Stimulated activated CD4-positive, alpha-beta T cell treated with anti-CD3 and anti-CD28 coated beads, TNF-alpha, amount 100 ng/mL, for 4 hours (primary cell): Measurements from ENCODE around the gene TARBP2.

ENCODE experiments used
- DNase-seq, 3 experiments: peaks; one replicate each; pipeline ENCODE4 v3.0.0-alpha.2; 2020; ENCODE audit warnings: low read depth in 3 of 3

The TARBP2 gene

DNA sequence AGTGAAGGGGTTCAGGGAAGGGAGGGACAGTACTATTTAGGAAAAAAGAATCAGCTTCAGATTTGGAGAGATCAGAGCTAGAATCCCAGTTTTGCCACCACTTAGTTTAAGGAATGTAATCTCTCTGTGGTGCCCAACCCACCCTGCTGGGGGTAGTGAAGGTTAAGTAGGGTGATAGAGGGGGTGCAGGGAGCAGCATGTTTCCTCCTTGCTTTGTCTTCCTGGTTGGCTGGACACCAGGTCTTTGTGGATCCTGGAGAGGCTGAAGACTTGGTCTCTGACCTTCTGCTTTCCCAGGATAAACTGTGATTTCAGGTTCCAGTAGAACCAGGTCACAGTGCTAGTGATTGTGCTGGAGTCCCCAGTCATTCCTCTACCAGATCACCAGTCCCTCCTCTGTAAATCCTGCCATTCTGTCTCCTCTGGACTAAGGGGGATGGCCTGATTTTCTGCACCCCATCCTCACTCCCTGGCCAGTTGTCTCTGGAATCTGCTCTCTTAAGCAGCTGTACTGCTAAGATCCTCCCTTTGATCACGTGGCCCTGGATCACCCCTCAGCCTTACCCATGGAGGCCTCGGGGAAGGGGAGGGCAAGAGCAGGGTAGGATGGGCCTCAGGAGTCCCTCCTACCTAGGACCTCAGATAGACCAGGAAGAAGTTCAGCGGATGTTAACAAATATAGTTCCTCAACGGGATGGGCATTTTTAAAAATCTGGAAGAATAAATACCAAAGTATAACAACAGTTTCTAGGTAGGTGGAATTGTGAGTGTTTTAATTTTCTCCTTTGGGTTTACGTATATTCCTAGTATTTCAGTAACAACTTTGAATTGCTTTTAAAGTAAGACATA is 5.0 kb upstream of the TARBP2 start:
- no peak for DNase-seq

DNA sequence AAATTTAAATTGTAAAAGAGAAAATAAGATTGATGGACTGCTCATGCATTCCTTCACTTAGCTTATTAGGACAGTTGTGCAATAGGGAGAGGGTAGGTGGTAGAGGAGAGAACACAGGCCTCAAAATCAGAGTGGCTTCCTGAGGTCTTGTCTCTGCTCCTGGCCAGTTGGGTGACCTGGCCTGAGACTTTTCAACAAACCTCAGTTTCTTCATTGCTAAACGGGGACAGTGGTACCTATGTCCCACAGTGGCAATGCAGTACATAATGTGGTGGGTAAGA is 4.4 kb upstream of the TARBP2 start:
- DNase-seq, result no peak

DNA sequence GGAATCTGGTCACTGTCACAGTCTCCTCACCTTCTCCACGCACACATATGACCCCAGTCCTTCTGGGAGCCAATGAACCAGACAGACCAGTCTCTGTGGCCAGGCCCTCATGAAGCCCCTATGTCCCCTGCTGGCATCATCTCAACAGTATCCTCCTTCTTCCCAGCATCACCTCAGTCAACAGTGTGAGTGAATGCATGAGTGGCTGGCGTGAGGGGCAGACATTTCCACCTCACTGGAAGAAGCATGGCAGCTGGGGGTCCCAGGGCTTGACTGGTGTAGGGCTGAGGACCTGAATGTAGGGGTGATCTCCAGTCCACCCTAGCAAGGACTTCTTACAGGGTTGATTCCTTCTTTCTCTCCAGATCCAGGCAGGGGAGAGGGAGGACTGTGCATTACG is 3.6 kb upstream of the TARBP2 start:
- DNase-seq, result no peak

DNA sequence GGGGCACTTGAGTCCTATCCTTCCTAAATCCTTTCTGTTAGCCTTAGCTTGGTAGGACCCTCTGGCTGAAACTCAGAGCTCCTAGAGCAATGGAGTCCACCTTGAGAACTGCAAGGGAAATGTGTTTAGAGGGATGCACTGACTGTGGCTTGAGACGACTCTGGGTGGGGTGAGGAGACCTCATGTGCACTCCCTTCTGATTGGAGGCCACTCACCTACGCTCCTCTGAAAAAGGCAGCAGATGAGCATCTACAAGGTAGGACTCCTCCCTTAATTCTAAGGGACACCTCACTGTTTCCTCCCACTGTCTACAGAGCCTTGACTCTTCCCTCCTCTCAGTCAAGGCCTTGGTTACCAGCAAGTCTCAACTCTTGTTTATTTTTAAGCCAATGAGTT is 2.9 kb upstream of the TARBP2 start:
- DNase-seq, result no peak

DNA sequence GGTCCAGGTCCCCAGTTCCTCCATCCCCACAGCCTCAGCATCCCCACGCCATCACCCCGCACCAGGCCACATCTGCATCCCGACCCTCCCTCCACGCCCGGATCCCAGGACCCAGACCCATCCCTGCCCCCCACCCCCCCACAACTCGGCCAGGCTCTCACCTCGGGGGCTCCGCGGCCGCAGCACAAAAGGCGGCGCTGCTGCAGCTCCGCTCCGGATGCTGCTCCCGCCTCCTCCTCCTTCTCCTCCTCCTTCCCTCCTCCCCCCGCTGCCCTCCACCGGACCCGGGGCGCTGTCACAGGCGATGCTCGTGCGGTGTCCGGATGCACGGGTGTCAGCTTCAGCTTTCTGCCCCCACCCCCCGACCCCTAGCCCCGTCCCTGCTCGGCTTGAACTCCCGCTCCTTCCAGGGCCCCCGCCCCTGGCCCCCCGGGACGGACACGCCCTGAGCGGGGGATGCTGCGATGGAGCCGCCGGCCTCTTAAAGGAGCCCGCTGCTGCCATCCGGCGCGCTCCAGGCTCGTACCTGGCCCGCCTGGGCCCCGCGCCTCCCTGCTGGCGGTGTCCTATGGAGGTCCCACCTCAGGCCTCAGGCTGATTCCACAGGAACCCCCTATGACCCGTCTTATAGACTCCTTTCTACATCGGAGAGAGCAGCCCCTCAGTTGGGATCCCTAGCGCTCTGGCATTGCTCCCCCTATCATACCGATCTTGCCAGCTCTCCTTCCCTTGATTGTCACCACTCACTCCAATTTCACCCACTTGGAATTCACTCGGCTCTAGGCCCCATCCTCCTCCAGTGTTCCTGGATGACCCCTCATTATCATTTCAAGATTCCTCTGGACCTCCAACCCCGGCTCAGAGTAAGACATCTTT is 1.6 kb upstream of the TARBP2 start, which contains the start of gene MAP3K12:
Gene MAP3K12, minus strand, starts transcription at position 193 of the 876 bp plus-strand sequence. CDS start 12,067 bp downstream, outside the sequence.
- DNase-seq, result peak; percentile 25 to 40 (median 34)

DNA sequence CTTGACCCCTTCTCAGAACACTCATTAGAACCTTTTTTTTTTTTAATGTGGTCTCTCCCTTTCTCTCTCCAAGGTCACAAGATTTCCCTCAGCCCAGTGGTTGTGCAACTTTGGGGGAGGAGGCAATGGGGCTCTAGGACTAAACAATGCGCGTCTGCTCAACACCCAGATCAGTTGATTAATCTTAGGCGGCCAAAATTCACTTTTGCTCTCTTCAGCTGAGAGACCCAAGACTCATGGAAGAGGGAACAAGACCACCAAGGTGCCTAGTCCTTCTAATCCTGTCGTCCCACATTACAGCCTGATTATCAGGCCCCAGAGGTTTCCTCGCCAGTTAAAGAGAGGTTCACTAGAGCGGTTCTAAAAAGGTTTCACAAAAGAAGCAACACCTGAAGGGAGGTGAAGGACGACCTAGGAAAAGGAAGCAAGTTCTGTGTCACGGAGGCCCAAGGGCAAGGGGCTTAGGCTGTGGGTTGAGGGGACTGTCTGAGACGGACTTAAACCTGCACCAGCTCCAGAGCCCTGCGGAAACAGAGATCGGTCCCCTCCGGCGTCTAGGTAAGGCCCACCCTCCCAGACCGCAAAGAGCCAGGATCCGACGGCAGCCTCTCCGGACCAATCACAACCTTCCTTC is 824 bp upstream of the TARBP2 start:
- no peak for DNase-seq

DNA sequence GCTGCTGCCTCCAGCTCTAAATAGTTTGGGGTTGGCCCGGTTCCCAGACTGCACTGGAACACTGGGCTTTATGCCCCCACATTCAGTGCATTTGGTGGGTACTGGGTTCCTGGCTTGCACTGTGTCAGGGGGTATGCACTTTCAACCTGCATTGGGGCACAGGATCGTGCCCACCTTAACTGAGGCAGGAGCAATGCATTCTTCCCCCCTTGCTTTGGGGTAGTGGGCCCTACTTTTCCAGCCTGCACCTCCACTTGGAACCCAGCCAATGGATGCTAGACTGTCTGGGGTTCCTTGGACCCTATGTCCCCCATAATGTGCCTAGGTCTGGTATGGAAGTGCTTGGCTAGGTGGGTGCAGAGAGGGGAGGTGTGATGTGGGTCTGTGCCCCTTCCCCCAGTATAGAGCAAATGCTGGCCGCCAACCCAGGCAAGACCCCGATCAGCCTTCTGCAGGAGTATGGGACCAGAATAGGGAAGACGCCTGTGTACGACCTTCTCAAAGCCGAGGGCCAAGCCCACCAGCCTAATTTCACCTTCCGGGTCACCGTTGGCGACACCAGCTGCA is 615 bp downstream of the TARBP2 start:
- no peak for DNase-seq

DNA sequence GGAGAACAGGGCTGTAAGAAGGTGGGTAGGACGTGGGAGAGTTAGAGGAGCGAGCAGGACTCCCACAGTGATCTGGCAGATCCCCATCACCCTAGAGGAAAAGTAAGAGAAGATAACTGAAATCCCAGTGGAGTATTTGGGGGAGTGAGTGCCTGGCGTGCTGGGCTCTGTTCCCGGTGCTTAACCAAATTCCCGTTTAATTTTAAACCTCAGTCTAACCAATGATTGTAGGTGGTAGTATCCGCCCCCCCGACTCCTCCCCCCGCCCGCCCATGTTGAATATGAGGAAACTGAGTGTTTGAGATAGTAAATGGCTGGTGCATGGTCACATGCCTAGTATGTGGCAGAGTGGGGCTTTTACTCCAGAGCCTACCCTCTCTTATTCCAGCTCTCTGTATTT is 1.2 kb downstream of the TARBP2 start:
- no peak for DNase-seq

DNA sequence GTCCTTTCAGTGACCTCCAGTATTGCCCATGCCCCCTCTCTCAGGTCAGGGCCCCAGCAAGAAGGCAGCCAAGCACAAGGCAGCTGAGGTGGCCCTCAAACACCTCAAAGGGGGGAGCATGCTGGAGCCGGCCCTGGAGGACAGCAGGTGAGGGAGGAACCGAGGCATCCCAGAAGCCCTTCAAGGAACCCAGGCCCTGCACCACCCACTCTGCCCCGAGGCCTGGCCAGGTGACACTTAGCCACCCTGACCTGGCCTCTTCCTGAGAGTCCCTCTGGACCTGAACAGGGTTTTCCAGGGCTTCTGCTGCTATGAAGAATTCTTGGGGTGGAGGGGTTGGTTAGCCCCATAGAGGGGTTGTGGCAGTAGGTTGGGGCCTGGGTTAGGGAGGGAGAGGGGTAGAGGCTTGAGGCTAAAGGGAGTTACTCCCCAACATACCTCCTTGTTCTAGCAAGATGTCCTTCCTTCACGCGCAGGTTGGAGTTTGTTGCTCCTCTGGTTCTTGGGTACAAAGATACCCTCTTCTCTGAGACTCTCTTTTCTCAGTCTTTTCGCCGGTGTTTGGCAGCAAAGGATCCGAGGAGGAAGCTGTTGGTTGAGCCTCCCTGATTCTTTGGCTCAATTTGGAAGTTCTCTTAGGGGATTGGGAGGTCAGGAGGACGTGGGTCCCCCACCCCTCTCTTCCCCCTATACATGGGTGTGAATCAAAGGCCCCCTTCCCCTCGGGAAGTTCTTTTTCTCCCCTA is 2.1 kb downstream of the TARBP2 start:
- no peak for DNase-seq

DNA sequence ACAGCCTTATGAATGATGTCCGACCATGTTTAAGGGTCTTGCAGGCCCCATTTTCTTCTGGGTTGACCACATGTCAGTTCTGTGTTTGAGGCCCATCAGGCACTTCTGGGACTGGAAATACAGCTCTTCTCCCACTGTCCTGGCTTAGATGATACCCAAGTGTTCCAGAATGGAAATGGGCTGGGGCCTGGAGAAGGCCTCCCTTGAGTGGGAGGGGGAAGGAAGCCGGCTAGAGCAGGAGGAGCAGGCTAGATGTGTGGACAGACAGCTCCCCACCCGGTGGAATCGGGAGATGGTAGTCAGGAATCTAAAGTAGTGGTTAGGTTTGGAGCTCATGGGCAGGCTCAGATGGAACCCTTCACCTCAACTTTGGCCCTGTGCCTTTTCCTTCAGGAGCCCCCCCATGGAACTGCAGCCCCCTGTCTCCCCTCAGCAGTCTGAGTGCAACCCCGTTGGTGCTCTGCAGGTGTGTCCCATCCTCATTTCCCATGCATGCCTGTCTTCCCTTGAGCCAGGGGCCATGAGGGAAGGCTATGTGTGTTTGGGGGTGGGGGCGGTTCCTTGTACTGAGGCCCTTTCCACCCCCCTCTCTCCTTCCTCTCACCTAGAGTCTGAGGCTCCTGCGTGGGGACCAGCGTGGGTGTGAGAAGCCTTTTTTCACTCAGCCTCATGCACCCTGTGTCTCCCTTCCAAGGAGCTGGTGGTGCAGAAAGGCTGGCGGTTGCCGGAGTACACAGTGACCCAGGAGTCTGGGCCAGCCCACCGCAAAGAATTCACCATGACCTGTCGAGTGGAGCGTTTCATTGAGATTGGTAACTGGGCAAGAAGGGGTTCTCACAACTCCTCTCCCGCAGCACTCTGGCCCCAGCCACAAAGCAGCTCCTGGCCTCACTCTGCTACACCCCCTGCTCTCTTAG is 3.2 kb downstream of the TARBP2 start:
- DNase-seq, result no peak

DNA sequence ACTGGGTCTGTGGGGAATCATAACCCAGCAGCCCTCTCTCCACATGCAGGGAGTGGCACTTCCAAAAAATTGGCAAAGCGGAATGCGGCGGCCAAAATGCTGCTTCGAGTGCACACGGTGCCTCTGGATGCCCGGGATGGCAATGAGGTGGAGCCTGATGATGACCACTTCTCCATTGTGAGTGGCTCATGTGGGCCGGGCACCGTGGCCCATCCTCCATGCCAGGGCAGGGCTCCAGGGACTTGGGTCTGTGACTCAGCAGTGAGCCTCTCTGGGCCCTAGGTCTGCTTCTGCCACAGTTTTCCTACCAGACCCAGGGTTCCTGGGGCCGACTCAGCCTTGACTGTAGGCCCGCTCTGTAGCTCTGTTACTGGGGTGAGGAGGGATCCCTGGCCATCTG is 4.0 kb downstream of the TARBP2 start:
- DNase-seq, result no peak

DNA sequence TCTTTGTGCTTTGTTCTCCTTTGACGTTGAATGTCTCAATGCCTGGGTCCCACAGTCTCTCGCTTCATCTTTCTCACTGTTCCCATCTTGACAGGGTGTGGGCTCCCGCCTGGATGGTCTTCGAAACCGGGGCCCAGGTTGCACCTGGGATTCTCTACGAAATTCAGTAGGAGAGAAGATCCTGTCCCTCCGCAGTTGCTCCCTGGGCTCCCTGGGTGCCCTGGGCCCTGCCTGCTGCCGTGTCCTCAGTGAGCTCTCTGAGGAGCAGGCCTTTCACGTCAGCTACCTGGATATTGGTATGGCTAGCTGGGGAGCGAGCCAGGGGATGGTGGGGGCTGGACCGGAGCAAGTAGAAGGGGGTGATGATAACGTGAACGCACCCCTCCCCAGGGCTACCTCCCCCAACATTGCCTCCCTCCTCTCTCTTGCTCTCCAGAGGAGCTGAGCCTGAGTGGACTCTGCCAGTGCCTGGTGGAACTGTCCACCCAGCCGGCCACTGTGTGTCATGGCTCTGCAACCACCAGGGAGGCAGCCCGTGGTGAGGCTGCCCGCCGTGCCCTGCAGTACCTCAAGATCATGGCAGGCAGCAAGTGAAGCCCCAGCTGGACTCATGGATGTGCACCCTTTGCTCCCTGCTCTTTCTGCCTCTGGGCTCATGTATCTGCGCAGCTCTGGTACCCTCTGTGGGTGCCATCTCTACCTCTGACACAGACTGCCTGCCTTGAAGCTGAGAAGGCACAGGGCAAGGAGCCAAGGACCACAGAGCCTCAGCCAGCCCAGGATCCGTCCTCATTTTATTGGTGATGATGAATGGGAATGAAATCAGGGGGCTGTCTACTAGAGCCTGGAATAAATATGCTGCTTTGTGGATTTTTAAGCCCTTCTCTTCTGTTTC is 4.7 kb downstream of the TARBP2 start:
- DNase-seq, result no peak

DNA sequence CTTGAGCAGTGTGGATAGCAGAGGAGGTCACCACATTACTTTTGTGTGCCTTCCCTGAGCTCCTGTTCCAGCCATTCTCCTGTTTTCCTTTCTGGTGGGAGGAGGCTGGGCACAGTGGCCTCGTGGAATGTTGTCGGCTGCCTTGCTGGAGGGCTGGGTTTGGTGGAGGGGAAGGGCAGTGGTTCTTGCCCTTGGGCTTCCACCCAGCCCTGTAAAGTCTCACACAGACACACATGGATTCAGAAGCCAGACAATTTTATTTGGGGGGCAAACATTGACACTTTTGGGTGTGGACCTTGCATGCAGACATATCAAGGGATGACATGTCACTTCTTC is 5.3 kb downstream of the TARBP2 start:
- DNase-seq, result no peak

DNA sequence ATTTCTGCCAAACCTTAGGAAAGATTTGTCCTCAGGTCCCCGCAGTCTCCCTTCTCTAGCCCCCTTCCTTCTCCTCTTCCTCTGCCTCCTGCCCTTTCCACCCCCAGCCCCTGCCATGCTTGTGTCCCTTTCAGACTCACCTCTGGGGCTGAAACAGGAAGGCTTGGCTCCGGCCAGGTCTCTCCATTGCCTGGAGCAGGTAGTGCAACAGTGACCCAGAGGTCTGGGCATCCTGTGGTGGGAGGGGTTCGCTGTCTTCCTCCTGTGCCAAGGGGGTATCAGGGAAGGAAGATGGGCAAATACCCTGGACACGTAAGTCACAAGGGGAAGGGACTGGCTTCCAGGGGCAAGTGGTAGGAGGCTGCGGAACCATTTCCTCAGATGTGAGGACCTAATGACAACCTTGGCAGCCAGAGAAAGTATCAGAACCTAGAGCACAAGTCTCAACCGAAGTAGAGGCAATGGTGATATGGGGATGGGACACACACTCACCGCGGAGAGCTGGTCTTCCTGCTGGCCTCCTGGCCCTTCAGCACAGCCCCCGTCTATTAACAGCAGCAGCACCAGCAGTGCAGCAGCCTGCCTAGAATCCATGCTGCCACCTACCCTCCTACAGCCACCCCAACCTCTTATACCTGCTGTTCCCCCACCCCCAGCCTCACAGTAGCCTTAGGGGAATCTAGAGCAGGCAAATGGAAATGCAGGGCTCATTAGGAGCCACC is 6.0 kb downstream of the TARBP2 start, which contains the start of gene NPFF:
Gene NPFF, minus strand, starts transcription at position 604 of the 722 bp plus-strand sequence. Its CDS starts 10 bp downstream, at position 594.
- no peak for DNase-seq

DNA sequence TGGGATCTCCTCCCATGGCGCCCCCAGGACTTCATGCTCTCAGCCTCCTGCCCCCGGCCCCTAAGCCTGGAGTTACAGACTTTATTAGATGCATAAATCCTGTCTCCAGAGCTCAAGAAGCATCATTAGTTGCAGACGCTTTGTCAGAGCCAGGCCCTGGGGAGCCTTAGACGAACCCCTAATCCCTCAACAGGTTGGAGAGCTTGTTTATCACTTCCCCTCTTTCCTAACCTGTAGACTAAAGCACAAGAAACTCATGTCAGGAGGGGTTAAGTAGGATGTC is 6.5 kb downstream of the TARBP2 start:
- no peak for DNase-seq

DNA sequence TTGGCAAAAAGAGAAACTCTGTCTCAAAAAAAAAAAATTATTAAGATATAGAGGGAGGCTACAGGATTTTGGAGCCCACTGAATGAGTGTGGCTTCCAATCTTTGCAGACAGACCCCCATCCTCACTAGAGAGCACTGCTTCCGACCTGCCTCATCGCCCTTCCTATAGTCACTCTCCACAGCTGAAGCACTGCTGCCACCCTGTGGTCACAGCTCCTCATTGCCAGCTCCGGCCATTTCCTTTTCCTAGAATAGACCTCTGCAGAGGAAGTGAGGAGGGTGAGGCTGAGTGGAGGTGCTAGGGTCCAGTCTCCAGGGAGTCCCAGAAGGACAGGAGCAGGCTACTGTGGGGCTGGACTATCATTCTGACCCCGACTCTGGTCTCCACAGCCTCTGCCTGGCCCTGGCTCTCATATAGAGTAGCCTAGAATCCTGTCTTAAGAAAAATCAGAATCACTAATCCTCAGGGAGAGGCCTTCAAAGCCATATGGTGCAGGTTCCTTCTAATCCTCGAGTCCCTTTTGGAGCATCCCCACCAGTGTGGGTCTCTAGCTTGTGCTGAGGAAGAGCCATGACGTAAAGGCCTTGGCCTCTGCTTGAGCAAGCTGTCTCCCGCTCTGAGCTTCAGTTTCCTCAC is 7.6 kb downstream of the TARBP2 start:
- peak; percentile 68 to 71 (median 70) for DNase-seq

DNA sequence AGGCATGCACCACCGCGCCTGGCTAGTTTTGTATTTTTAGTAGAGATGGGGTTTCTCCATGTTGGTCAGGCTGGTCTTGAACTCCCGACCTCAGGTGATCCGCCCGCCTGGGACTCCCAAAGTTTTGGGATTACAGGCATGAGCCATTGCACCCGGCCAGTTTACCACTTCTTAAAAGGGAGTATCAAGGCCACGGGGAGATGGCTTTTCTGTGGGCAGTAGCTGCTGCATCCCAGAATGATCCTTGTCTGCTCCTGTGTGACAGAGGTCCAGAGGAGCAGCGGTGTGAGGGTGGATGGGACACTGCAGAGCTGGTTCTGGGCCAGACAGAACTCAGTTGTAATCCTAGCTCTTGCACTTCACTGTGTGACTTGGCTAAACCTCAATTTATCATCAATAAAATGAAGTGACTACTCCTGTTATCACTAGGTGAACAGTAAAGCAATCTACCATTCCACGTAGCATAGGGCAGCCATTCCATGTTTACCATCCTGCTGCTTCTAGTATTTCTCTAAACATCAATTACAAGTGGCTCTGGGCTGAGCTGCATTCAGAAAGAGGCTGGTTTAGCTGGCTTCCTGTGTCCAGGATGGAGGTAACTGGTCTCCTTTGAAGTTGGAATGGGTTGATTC is 9.2 kb downstream of the TARBP2 start:
- DNase-seq, result no peak
